Activated T-helper 17 cell treated with anti-CD3 and anti-CD28 coated beads, Interleukin-2, amount 50 U/mL, for 72 hours (primary cell): ENCODE results near the gene OR4M1. TPM values are rescaled to one million over a fixed set of nuclear protein-coding genes. Genes with fewer than 3 reads are reported as not detected.
"Not testable (repeated sequence)": the region's sequence is repeated elsewhere in the genome, so short reads cannot be mapped to it uniquely, and the experiment has no call there.

ENCODE experiments used
- ATAC-seq: fragments of 150-1000 bp; cut with Tn5 transposase; replicated peaks from 2 replicates; pipeline ENCODE4 v1.10.0; 2021; ENCODE audit warnings: mild to moderate bottlenecking, moderate library complexity
- H3K27ac Mint-ChIP-seq: one replicate; pipeline ENCODE4 v1.8.0; 2022; ENCODE audit warnings: mixed read lengths
- H3K27me3 Mint-ChIP-seq: one replicate; pipeline ENCODE4 v1.8.0; 2022; ENCODE audit warnings: mixed read lengths
- H3K36me3 Mint-ChIP-seq: one replicate; pipeline ENCODE4 v1.8.0; 2022; ENCODE audit warnings: low read depth, mild to moderate bottlenecking, mixed read lengths
- H3K4me1 Mint-ChIP-seq: one replicate; pipeline ENCODE4 v1.8.0; 2022; ENCODE audit warnings: mixed read lengths
- H3K4me3 Mint-ChIP-seq: one replicate; pipeline ENCODE4 v1.8.0; 2022; ENCODE audit warnings: mild to moderate bottlenecking, mixed read lengths
- H3K9me3 Mint-ChIP-seq: one replicate; pipeline ENCODE4 v1.8.0; 2022; ENCODE audit warnings: mixed read lengths
- total RNA-seq, 2 donors: library from RNA; stranded (reverse); gene quantifications; one replicate each; pipeline ENCODE4 v1.2.3, GENCODE V29; 2022

Gene OR4M1
- total RNA-seq, 2 donors from 2014 or later = not detected

GRCh38 chr14:19799880-19800279 lies 26.6 kb downstream of the OR4M1 start:
- Mint-ChIP-seq H3K36me3 (no peaks in the 10 kb centered on the region), H3K4me3 (no peak overlapping the region), H3K27me3 (no peaks in the 10 kb centered on the region), H3K27ac (no peak overlapping the region), H3K4me1 (no peaks in the 10 kb centered on the region), H3K9me3 (no peaks in the 10 kb centered on the region)
- no peak for ATAC-seq

DNA sequence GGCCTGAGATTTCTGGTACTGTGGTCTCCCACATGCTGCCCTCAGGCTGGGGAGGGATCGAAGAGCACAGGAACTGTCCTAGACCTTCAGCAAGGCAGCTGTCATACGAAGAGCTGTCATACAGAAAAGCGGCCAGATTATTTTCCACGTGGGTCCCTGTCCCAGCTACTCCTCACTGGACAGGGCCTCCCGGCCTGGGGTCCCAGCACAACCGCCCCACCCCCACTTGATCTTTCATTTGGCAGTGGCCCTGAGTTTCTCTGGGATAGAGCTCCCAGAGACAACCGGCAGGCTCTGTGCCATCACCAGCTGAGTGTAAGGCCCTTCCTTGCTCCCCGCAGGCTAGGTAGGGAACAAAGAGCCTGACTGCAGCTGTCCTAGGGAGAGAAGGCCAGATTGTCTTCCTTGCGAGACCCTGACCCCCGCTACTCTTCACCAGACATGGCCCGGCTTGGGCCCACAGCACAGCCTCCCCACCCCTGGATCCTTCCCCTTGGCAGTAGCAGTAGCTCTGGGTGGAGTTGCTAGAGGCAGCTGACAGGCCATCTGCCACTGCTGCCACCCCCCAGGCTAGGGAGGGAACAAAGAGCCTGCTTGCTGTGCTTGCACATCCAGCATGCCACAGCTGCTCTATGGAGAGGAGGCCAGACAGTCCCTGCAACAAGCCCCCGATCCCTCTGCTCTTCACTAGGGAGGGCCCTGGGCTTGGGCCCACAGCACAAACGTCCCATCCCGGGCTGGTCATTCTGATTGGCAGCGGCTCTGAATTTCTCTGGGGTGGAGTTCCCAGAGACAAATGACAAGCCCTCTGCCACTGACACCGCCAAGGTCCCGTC lies 27.2 kb downstream of the OR4M1 start:
- no peaks in the 10 kb centered on the region for H3K9me3 Mint-ChIP-seq
- no peaks in the 10 kb centered on the region for H3K27me3 Mint-ChIP-seq
- H3K27ac Mint-ChIP-seq = no peak overlapping the region
- H3K36me3 Mint-ChIP-seq = no peaks in the 10 kb centered on the region
- no peak overlapping the region for H3K4me3 Mint-ChIP-seq
- H3K4me1 Mint-ChIP-seq = no peaks in the 10 kb centered on the region
- no peak for ATAC-seq

DNA sequence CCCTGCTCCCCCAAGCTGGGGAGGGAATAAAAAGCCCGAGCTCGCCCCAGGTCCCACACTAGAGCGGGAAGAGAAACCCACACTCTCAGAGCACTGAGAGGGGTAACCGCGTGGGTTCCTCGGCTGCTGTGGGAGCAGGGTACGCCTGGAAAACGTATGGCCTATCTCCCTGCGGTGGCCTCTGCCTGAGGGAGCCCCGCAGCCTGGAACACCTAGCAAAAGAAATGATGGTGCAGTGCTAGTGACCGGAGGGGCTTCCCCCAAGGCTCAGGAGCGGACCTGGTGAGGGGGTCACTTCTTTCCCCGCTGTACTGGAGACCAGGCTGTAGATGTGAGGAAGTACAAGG lies 27.8 kb downstream of the OR4M1 start:
- no peak overlapping the region for H3K4me3 Mint-ChIP-seq
- no peak for ATAC-seq
- H3K4me1 Mint-ChIP-seq = no peaks in the 10 kb centered on the region
- H3K27me3 Mint-ChIP-seq = no peaks in the 10 kb centered on the region
- H3K27ac Mint-ChIP-seq = no peak overlapping the region
- no peaks in the 10 kb centered on the region for H3K9me3 Mint-ChIP-seq
- H3K36me3 Mint-ChIP-seq = no peaks in the 10 kb centered on the region

- H3K4me3 Mint-ChIP-seq, ATAC-seq, H3K27me3 Mint-ChIP-seq, H3K4me1 Mint-ChIP-seq, H3K9me3 Mint-ChIP-seq, H3K36me3 Mint-ChIP-seq, H3K27ac Mint-ChIP-seq: not testable (repeated sequence)
Observed at GRCh38 chr14:19803470-19803869, 30.2 kb downstream of the OR4M1 start, which contains the start of gene OR4N2. OR4N2 (plus strand) TSS chr14:19803770; CDS start chr14:19827449, 23,679 bp downstream.

GRCh38 chr14:19813171-19813920 lies 40.0 kb downstream of the OR4M1 start:
- not testable (repeated sequence) for ATAC-seq, H3K27me3 Mint-ChIP-seq, H3K4me3 Mint-ChIP-seq, H3K4me1 Mint-ChIP-seq, H3K27ac Mint-ChIP-seq, H3K36me3 Mint-ChIP-seq, H3K9me3 Mint-ChIP-seq

DNA sequence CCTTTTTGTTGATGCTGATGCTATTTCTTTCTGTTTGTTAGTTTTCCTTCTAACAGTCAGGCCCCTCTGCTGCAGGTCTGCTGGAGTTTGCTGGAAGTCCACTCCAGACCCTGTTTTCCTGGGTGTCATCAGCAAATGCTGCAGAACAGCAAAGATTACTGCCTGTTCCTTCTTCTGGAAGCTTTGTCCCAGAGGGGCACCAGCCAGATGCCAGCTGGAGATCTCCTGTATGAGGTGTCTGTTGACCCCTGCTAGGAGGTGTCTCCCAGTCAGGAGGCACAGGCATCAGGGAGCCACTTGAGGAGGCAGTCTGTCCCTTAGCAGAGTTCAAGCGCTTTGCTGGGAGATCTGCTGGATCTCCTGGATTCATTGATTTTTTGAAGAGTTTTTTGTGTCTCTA lies 46.6 kb downstream of the OR4M1 start:
- H3K27me3 Mint-ChIP-seq, H3K36me3 Mint-ChIP-seq, H3K27ac Mint-ChIP-seq, H3K4me1 Mint-ChIP-seq, H3K9me3 Mint-ChIP-seq, ATAC-seq, H3K4me3 Mint-ChIP-seq: not testable (repeated sequence)

- not testable (repeated sequence) for H3K4me3 Mint-ChIP-seq, H3K36me3 Mint-ChIP-seq, H3K9me3 Mint-ChIP-seq, H3K27me3 Mint-ChIP-seq, ATAC-seq, H3K27ac Mint-ChIP-seq, H3K4me1 Mint-ChIP-seq
Observed at GRCh38 chr14:19821016-19821415, 47.7 kb downstream of the OR4M1 start.

DNA sequence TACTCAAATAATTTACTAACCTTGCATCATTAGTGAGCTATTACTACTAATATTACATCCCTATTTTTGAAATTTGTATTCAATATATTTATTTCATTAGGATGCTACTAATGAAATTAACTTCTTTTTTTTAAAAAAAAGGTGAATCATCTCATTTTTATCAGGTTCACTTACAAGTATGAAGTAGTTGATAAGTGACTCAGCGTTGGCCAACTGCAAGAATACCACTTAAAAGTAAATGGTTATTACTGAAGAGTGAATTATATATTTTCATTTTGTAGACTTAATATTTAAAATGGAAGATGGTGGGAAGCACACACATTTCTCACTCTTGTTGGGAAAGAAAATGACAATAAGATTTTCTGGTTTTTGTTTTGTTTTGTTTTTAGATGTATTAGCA lies 49.9 kb downstream of the OR4M1 start:
- Mint-ChIP-seq H3K27ac (no peak overlapping the region), H3K36me3 (no peaks in the 10 kb centered on the region), H3K9me3 (peaks cover 3% of the 10 kb centered on the region), H3K27me3 (peaks cover 4% of the 10 kb centered on the region), H3K4me3 (no peak overlapping the region), H3K4me1 (no peaks in the 10 kb centered on the region)
- no peak for ATAC-seq

- Mint-ChIP-seq H3K36me3 (no peaks in the 10 kb centered on the region), H3K27ac (no peak overlapping the region), H3K27me3 (peaks cover 4% of the 10 kb centered on the region), H3K4me3 (no peak overlapping the region), H3K4me1 (no peaks in the 10 kb centered on the region), H3K9me3 (peaks cover 3% of the 10 kb centered on the region)
- no peak for ATAC-seq
Observed at GRCh38 chr14:19823765-19824164, 50.5 kb downstream of the OR4M1 start.

- not testable (repeated sequence) for ATAC-seq, H3K27ac Mint-ChIP-seq, H3K27me3 Mint-ChIP-seq, H3K36me3 Mint-ChIP-seq, H3K4me3 Mint-ChIP-seq, H3K9me3 Mint-ChIP-seq, H3K4me1 Mint-ChIP-seq
Observed at GRCh38 chr14:19827626-19828244, 54.4 kb downstream of the OR4M1 start.

GRCh38 chr14:19828314-19828713 lies 55.0 kb downstream of the OR4M1 start:
- no peak overlapping the region for H3K4me3 Mint-ChIP-seq
- no peak overlapping the region for H3K27ac Mint-ChIP-seq
- no peak for ATAC-seq
- H3K4me1 Mint-ChIP-seq = no peaks in the 10 kb centered on the region
- no peaks in the 10 kb centered on the region for H3K9me3 Mint-ChIP-seq
- no peaks in the 10 kb centered on the region for H3K27me3 Mint-ChIP-seq
- no peaks in the 10 kb centered on the region for H3K36me3 Mint-ChIP-seq

Other genes with a start within 250 kb of the OR4M1 start
- not detected for gene OR11H2, start 59.6 kb upstream of the OR4M1 start, total RNA-seq
- not detected for gene OR4Q3, start 29.9 kb upstream of the OR4M1 start, total RNA-seq
- not detected for gene OR4N2, start 30.3 kb downstream of the OR4M1 start, total RNA-seq
- gene OR4K2, start 101.6 kb downstream of the OR4M1 start, total RNA-seq = not detected
- not detected for gene OR4K5, start 147.1 kb downstream of the OR4M1 start, total RNA-seq
- not detected for gene OR4K1, start 157.4 kb downstream of the OR4M1 start, total RNA-seq
- gene OR4K15, start 202.1 kb downstream of the OR4M1 start, total RNA-seq = not detected
- gene OR4Q2, start 228.7 kb downstream of the OR4M1 start, total RNA-seq = not detected
- gene OR4K14, start 245.8 kb downstream of the OR4M1 start, total RNA-seq = not detected